ENCODE results near the gene IL6ST.
A peak's percentile ranks its signal among the peaks of the same experiment; 100 is the strongest.
"Not testable (repeated sequence)": the region's sequence is repeated elsewhere in the genome, so short reads cannot be mapped to it uniquely, and the experiment has no call there.

Gene IL6ST
- total RNA-seq: 322 to 605 (median 481) reads per million in 4 donors

DNA sequence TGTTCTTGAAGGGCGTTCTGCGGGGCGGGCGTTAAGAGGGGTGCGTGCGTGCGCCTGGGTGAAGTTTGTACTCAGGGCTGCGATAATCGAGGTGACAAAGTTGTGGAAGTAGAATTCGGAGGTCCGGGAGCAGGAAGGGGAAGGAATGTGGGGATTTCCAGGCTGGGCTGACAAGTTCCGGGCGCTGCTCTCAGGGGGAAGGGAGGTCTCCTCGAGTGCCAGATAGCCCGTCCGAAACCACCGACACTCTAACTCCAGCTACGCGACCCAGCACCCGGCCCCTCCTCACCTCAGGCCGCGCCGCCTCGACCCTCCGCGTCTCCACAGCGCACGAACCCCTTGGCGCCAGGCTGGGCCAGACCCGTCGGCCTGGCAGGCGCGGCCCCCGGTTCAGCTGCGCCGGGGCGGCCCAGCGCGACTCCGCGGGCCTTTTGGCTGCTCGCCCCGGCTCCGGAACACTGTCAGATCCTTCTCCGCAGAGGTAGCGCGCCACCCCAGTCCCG, at the start of gene IL6ST:
Gene IL6ST, minus strand, starts transcription at position 469 of the 503 bp plus-strand sequence. CDS start 18,685 bp downstream, outside the sequence.
- DNase-seq: peak in 4 of 5 donors; percentile 26 to 59 (median 45)

DNA sequence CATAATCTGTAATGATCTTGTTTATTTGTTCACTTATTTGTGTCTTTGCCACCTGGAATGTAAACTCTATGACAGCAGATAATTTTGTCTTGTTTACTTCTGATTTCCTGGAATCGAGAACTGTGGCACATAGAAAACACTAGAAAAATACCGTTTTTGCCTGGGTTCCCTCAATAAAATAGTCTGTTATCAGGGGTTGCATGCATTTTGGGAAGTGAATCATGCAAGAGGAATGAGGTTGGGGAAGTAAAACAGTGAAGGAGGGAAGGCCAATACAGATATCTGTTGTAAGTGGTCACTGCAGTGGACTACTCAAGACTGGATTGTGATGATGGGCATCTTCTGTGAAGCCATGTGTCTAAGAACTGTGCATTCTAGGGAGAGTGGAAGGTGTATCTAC, 45.2 kb upstream of the IL6ST start:
- DNase-seq: no peak

DNA sequence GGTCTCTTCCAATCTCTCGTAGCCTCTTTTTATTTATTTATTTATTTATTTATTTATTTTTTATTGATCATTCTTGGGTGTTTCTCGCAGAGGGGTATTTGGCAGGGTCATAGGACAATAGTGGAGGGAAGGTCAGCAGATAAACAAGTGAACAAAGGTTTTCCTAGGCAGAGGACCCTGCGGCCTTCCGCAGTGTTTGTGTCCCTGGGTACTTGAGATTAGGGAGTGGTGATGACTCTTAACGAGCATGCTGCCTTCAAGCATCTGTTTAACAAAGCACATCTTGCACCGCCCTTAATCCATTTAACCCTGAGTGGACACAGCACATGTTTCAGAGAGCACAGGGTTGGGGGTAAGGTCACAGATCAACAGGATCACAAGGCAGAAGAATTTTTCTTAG, 43.4 kb upstream of the IL6ST start:
- DNase-seq: not testable (repeated sequence)

DNA sequence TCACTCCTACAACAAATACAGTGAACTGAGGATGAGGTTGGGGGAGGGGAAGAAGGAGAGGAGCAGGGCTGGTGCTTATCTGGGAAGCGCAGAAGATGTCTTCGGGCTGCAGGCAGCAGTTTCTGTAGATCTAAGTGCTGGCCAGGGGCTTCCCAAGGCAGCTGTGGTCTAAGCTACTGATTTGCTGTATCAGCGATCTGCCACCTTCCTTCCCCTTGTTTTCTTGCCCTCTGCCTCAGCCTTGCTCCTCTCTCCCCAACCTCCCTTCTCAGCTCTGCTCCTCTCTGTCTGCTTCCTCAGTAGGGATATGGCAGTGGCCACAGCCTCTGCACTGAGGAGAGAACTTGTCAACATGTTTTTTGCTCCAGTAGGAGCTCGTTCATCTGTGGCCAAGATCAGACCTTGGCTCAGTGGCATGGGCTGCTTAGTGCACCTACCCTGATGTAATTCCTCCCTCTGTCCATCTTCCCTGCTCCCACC, 42.8 kb upstream of the IL6ST start:
- DNase-seq: no peak

DNA sequence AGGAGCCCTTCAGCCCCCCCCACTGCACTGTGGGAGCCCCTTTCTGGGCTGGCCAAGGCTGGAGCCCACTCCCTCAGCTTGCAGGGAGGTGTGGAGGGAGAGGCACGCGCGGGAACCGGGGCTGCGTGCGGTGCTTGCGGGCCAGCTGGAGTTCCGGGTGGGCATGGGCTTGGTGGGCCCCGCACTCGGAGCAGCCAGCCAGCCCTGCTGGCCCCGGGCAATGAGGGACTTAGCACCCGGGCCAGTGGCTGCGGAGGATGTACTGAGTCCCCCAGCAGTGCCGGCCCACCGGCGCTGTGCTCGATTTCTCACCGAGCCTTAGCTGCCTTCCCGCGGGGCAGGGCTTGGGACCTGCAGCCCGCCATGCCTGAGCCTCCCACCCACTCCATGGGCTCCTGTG, 40.6 kb upstream of the IL6ST start:
- not testable (repeated sequence) for DNase-seq

DNA sequence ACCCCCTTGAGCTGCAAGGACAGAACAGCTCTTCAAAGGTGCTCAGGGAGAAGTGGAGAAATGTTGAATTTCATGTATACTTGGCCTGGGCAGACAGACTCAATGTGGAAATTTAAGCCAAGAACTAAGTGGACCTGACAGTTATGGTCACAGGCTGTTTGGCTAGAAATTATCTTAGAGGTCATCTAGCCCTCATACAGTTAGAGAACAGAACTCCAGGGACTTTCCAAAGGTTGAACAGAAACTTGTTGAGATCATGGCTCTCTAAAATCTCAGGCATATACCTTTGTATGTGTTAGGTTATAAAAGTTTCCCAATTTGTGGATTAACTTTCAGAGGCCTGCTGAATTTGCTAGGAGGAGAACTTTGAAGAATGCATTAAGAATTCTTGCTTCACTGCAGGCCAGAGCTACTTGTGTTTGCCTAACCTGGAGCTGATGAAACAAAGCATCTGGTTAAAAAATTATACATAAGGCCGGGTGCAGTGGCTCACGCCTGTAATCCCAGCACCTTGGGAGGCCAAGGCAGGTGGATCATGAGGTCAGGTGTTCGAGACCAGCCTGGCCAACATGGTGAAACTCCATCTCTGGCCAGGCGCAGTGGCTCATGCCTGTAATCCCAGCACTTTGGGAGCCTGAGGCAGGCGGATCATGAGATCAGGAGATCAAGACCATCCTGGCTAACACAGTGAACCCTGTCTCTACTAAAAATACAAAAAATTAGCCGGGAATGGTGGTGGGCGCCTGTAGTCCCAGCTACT, 35.3 kb upstream of the IL6ST start:
- not testable (repeated sequence) for DNase-seq

DNA sequence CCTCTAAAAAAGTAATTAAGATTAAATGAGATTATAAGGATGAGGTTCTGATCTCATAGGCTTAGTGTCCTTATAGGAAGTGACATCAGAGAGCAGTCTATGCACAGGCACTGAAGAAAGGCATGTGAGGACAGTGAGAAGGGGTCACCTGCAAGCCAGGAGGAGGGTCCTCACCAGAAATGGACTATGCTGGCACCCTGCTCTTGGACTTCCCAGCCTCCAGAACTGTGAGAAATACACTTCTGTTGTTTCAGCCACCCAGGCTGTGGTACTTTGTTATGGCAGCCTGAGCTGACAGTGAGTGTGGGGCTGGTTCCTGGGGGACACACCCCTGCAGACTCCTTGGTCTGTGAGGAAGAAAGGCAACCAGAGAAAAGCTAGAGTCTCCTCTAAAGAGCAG, 34.7 kb upstream of the IL6ST start:
- DNase-seq: no peak

DNA sequence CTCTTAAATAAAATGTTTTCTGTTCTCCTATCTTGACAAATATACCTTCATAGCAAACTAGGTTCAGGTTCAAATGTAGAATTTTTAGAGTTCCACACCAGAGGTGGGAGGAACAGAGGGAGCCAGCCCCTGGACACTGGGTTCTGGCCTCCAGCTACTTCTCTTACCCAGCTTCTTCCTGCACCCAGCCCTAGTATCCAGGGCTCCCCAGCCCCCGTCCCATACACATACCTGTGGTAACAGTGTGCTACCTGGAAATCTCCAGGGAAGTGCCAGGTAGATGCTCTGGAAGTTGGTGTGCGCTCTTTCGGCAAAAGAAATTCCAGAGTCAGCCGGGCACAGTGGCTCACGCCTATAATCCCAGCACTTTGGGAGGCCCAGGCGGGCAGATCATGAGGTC, 33.9 kb upstream of the IL6ST start:
- no peak for DNase-seq

DNA sequence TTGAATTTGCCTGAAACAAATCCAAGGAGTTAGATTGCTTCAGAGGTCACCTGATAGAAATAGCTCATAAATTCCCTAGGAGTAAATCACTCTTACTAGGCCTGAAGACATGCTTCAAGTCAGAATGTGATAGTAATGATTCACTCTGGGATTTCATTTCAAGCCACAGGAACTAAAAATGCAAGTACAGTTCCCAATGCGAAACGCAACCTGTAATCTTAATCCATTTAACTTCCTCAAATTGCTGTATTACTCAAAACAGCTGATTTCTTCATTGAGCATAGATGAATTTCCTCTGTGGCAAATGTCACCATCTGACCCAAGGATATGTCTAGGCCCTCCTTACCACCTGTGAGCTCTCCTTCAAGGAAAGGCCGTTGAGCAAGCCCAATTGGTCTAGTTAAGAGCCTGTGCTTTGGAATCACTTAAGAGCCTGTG, 32.1 kb upstream of the IL6ST start:
- DNase-seq: peak in 1 of 5 donors; percentile 73

DNA sequence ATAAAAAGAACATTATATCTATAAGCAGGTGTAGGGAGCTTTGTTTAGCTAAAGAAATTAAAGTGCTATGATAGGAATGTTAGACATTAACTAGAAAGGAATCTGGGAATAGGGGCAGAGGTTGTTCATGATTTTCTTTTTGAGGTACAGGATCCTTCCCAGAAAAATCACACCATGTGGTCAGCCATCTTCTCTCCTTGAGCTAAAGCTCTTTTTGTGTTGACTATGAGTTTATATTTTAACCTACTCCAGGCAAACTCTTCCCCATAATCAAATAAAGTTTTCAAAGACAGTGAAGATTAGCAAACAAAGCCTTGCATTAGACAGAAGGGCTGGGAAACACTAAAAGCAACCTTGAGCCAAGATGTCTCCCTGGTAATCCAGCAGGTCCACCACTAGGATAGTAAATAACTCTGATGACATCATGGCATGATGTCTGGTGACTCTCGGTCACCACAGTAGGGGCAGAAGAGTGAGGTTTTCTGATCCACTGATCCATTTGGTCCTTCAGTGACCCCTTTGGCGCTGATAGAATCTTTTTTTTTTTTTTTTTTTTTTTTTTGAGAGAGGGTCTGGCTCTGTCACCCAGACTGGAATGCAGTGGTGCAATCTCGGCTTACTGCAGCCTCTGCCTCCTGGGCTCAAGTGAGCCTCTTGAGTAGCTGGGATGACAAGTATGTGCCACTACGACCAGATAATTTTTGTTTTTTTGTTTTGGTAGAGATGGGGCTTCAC, 30.6 kb upstream of the IL6ST start:
- DNase-seq: no peak

DNA sequence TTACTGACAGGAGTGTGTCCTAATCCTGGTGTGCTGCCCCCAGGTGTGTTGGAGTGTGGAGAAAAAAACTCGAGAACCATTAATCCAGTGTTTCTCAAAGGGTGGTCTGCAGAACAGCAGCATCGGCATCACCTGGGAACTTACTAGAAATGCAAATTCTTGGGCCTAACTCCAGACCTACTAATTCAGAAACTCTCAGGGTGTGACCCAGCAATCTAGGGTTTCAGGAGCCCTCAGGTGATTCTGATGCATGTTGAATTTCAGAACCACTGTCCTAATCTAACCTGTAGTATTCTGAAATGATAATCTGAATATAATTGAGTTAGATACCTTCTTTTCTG, 30.0 kb upstream of the IL6ST start:
- DNase-seq: no peak

DNA sequence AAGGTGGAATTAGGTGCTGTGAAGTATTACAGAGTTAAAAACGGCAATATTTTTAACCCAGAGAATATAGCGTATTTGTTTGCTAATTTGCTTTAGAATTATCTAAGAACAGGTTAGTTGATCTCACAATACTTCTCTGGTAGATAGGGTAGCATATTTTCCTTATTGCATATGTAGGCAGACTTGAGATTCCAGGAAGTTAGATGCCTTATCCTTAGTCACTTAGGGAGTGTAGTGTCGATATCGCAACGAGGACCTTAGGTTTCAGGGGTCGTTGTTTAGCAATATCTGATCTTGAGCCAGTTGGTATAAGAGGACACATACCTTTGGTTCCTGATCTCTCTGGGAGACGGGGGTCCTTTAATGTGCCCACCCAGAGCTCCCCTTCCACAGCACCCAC, 28.5 kb upstream of the IL6ST start:
- no peak for DNase-seq

DNA sequence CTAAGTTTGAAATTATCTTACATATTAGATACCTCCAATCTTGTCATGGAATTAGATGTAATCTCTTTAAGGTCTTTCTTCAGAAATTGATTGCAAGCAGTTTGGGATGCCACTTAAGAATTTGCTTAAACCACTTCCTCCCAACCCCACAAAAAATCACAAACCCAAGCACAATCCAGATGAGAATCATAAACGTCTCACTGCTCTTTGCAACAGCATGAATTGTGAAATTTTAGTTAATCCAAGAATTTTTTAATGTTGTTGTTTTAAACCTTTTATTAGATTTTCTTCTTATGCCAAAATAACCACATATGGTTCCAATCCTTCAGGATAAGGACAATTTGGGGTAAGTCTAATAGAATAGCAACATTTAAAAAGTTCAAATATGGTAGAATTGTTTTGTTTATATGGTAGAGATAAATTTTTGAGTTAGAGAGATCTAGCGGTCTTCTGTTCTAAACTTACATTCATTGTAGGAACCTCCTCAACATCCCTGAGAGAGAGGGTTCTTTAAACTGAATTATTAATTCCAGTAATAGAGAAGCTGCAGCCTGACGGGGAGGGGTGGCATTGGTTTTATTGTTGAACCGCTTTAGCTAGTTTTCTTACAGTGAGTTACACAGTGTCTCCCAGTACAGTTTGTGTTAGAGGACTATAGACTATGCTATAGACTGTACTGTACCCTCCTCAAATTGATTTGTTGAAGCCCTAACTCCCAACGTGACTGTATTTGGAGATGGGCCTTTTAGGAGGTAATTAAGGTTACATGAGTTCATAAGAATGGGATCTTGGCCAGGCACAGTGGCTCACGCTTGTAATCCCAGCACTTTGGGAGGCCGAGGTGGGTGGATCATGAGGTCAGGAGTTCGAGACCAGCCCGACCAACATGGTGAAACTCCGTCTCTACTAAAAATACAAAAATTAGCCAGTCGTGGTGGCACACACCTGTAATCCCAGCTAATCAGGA, 24.8 kb upstream of the IL6ST start:
- peak in 1 of 5 donors; percentile 34 for DNase-seq

DNA sequence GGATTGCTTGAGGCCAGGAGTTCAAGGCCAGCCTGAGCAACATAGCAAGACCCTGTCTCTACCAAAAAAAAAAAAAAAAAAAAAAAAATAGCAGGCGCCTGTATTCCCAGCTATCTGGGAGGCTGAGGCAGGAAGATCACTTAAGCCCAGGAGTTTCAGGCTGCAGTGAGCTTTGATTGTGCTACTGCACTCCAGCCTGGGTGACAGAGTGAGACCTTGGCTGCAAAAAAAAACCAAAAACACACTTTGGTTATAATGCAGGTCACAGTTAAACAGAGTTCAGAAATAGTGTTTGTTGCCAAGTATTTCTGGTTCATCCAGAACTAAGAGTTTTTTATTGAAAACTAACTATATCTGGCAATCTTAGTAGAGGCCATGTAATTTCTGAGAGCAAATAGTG, 24.1 kb upstream of the IL6ST start:
- no peak for DNase-seq

DNA sequence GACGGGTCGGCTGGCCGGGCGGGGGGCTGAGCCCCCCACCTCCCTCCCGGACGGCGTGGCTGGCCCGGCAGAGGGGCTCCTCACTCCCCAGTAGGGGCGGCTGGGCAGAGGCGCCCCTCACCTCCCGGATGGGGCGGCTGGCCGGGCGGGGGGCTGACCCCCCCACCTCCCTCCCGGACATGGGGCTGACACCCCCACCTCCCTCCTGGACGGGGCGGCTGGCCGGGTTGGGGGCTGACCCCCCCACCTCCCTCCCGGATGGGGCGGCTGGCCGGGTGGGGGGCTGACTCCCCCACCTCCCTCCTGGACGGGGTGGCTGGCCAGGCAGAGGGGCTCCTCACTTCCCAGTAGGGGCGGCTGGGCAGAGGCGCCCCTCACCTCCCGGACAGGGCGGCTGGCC, 19.9 kb upstream of the IL6ST start:
- not testable (repeated sequence) for DNase-seq

DNA sequence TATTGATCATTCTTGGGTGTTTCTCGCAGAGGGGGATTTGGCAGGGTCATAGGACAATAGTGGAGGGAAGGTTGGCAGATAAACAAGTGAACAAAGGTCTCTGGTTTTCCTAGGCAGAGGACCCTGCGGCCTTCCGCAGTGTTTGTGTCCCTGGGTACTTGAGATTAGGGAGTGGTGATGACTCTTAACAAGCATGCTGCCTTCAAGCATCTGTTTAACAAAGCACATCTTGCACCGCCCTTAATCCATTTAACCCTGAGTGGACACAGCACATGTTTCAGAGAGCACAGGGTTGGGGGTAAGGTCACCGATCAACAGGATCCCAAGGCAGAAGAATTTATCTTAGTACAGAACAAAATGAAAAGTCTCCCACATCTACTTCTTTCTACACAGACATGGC, 19.2 kb upstream of the IL6ST start:
- not testable (repeated sequence) for DNase-seq

DNA sequence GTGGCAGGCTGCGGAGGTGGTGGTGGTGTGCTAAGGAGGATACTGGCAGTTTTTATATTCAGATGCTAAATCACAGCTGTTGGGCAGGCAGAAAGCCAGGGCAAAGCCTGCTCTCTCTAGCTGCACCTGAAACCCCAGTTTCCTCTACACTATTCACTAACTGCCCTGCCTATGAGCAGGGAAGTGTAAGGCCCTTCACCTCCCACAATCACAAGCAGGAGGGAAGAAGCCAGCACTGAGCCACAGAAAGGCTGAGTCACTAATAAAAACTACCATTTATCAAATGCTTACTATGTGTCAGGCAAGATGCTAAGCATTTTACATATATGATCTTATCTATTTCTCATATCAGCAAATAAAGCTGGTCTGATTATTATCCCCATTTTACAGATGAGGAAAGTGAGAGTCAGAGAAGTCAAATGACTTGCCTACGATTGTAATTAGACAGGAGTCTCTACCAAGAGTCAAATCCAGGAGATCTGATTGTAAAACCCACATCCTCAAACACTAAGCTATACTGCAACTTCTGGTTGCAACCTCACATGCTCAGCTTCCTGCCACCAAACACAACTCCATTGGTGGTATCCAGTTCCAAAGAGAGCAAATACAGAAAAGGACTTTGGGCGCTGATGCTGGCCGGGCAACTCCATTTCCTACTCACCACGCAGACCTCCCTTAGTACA, 17.7 kb upstream of the IL6ST start:
- peak in 2 of 5 donors; percentile 29 to 87 for DNase-seq

DNA sequence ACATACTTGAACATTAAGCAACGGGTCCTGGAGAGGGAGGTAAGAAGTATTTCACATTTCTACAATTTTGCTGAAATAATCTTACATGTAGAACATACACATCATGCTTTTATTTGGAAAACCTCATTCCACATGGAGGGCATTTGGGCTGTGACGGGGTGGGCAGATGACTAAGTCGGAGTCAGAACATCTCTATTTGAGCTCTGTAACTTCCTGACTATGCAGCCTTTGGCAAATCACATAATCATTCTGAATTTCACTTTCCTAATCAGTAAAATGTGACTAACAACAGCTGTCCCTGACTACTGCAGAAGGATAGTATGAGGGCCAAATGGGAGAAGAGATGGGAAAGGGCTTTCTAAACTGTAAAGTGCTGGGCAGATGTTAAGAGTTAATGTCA, 17.1 kb upstream of the IL6ST start:
- peak in 1 of 5 donors; percentile 58 for DNase-seq

DNA sequence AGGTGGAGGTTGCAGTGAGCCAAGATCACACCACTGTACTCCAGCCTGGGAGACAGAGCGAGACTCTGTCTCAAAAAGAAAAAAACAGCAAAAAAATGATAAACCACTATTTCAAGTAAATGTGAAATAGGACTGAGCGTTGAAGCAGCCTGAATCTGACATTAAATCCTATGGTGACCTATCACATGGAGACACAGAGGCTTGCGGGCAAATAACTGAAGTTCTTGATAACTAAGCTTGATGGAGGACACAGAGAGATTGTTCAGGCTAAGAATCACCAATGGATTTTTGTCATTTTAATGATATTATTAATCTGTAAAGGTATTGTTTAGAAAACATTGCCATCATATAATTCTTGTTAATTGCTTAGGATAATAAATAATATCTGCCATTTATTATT, 15.7 kb upstream of the IL6ST start:
- DNase-seq: no peak

DNA sequence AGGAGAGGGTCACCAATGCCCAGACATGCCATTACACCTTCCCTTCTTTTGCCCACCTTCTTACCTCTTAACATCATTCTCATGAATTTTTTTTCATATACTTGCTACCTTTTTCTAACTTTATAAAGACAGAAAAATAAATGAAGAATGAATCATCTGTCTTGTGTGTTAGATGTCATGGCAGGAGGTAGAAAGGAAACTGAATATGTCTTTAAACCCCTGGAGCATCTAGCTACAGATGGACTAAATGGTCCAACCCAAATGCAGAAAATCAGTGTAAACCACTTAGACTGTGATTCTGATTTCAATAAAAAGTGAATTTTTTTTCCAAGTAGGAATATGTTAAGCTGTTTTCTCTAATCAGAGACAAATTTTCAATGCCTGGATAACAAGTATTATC, 11.8 kb upstream of the IL6ST start:
- no peak for DNase-seq

DNA sequence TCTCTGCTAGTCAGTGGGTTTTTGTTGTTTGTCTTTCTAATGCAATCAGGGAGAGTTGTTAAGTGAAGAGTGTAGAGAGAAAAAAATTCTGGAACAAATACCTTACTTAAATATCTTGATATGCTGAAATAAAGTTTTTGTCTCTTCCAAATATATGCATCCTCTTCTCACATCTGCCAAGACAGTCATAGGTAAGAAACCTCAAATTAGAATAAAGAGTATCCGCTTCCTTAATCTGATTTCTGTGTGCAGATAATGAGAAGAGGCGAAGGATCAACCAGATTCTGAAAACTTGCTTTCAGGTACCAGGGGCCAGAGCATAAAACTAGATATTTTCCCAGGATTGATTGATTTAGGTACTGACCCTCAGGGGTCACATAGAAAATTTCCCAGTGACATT, 11.3 kb upstream of the IL6ST start:
- no peak for DNase-seq

DNA sequence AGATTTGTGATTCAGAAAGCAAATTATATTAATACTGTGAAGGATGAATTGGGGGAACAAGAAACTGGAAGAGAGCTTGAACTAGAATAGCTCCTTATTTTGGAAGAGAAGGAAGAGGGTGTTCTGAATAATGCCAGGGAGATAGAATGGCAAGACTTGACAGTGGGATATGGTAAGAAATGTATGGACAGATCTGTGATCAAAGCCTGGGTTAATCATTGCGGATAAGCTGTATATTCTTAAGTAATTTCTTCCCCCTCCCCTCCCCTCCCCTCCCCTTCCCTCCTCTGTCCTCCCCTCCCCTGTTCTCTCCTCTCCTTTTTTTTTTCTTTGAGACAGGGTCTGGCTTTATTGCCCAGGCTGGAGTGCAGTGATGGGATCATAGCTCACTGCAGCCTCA, 10.1 kb upstream of the IL6ST start:
- DNase-seq: no peak

Data from T-helper 1 cell (primary cell).